Left ventricle myocardium inferior (tissue), 1 donor: ENCODE results near the gene ERVW-1. TPM values are rescaled to one million over a fixed set of nuclear protein-coding genes. Genes with fewer than 3 reads are reported as not detected.
"Not testable (repeated sequence)": the region's sequence is repeated elsewhere in the genome, so short reads cannot be mapped to it uniquely, and the experiment has no call there.

Source experiments
- DNase-seq: peaks from one replicate; pipeline ENCODE4 v3.0.0-alpha.2; 2020
- H3K27ac ChIP-seq: fragments of 200-600 bp; replicated peaks from 2 replicates; pipeline ENCODE4 v1.8.0; 2021
- H3K27me3 ChIP-seq: fragments of 200-600 bp; 2 replicates; pipeline ENCODE4 v1.8.0; 2021; ENCODE audit warnings: low read depth
- H3K36me3 ChIP-seq: fragments of 200-600 bp; 2 replicates; pipeline ENCODE4 v1.8.0; 2021
- H3K4me1 ChIP-seq: fragments of 200-600 bp; 2 replicates; pipeline ENCODE4 v1.8.0; 2021
- H3K4me3 ChIP-seq: fragments of 200-600 bp; 2 replicates; pipeline ENCODE4 v1.8.0; 2021; ENCODE audit warnings: mild to moderate bottlenecking, moderate library complexity
- H3K9me3 ChIP-seq: fragments of 200-600 bp; replicated peaks from 2 replicates; pipeline ENCODE4 v1.8.0; 2021
- CTCF ChIP-seq: fragments of 200-600 bp; IDR thresholded peaks from 2 replicates; pipeline ENCODE4 v1.8.0; 2021; ENCODE audit warnings: antibody characterized with exemption, mild to moderate bottlenecking, borderline replicate concordance
- intact Hi-C: fragments of 100-400 bp; cut with micrococcal nuclease; formaldehyde crosslinking; loops from one replicate; pipeline ENCODE4 v1.11.0; 2022
- total RNA-seq: library from RNA; stranded (reverse); fragmentation: NEBNext Ultra II Directional; extraction: Animal tissue kit (Norgen Biotek cat#: 25700); gene quantifications from one replicate; pipeline ENCODE4 v1.2.1, GENCODE V29; 2021
- donor health status: DM: no; HTN: yes; CAD: no; lungs with severe emphysema.

ERVW-1 gene
- total RNA-seq, 1 donor from 2014 or later, result not detected

- Histone ChIP-seq H3K4me1 (peaks cover 19% of the 10 kb centered on the region), H3K27me3 (no peaks in the 10 kb centered on the region), H3K36me3 (peaks cover 87% of the 10 kb centered on the region), H3K4me3 (no peak overlapping the region), H3K9me3 (no peaks in the 10 kb centered on the region), H3K27ac (peak overlapping the region; percentile 3)
- no peak for TF ChIP-seq CTCF
- DNase-seq, result no peak
- intact Hi-C loops, result no loop called here
Measured at GRCh38 chr7:92489634-92490033, 11.9 kb upstream of the ERVW-1 start.

GRCh38 chr7:92487804-92488203 is 10.1 kb upstream of the ERVW-1 start:
- no peak for TF ChIP-seq CTCF
- peaks cover 19% of the 10 kb centered on the region for H3K4me1 ChIP-seq
- H3K4me3 ChIP-seq, result no peak overlapping the region
- no peaks in the 10 kb centered on the region for H3K9me3 ChIP-seq
- intact Hi-C loops, result no loop called here
- H3K36me3 ChIP-seq, result peaks cover 70% of the 10 kb centered on the region
- no peaks in the 10 kb centered on the region for H3K27me3 ChIP-seq
- H3K27ac ChIP-seq, result no peak overlapping the region
- DNase-seq, result no peak

GRCh38 chr7:92485974-92486373 is 8.2 kb upstream of the ERVW-1 start:
- peaks cover 19% of the 10 kb centered on the region for H3K4me1 ChIP-seq
- DNase-seq, result no peak
- H3K4me3 ChIP-seq, result no peak overlapping the region
- peaks cover 52% of the 10 kb centered on the region for H3K36me3 ChIP-seq
- H3K9me3 ChIP-seq, result no peaks in the 10 kb centered on the region
- intact Hi-C loops, result no loop called here
- peak overlapping the region; percentile 56 for H3K27ac ChIP-seq
- H3K27me3 ChIP-seq, result no peaks in the 10 kb centered on the region
- TF ChIP-seq CTCF, result no peak

GRCh38 chr7:92485267-92485892 is 7.6 kb upstream of the ERVW-1 start:
- H3K27ac ChIP-seq, result peak overlapping the region; percentile 56

GRCh38 chr7:92484226-92484625 is 6.5 kb upstream of the ERVW-1 start:
- intact Hi-C loops, H3K27me3 ChIP-seq, DNase-seq, H3K27ac ChIP-seq, H3K9me3 ChIP-seq, H3K4me3 ChIP-seq: not testable (repeated sequence)
- H3K4me1 ChIP-seq, result peaks cover 15% of the 10 kb centered on the region
- peaks cover 36% of the 10 kb centered on the region for H3K36me3 ChIP-seq

More at GRCh38 chr7:92485267-92485892, 7.6 kb upstream of the ERVW-1 start:
- peaks cover 46% of the 10 kb centered on the region for H3K36me3 ChIP-seq
- DNase-seq, result no peak
- peaks cover 19% of the 10 kb centered on the region for H3K4me1 ChIP-seq
- H3K27me3 ChIP-seq, result no peaks in the 10 kb centered on the region
- intact Hi-C loops, result no loop called here
- no peak for TF ChIP-seq CTCF
- no peak overlapping the region for H3K4me3 ChIP-seq
- no peaks in the 10 kb centered on the region for H3K9me3 ChIP-seq

GRCh38 chr7:92483624-92484023 is 5.9 kb upstream of the ERVW-1 start:
- intact Hi-C loops, H3K9me3 ChIP-seq, DNase-seq, H3K4me3 ChIP-seq, H3K27me3 ChIP-seq, H3K27ac ChIP-seq: not testable (repeated sequence)
- peaks cover 30% of the 10 kb centered on the region for H3K36me3 ChIP-seq
- H3K4me1 ChIP-seq, result peaks cover 15% of the 10 kb centered on the region

- H3K27me3 ChIP-seq, intact Hi-C loops, H3K27ac ChIP-seq, H3K4me3 ChIP-seq, DNase-seq, H3K9me3 ChIP-seq, H3K4me1 ChIP-seq: not testable (repeated sequence)
- peaks cover 28% of the 10 kb centered on the region for H3K36me3 ChIP-seq
Measured at GRCh38 chr7:92479146-92479545, 1.4 kb upstream of the ERVW-1 start.
